ENCODE results near the gene SHCBP1L.
A peak's percentile ranks its signal among the peaks of the same experiment; 100 is the strongest.
"Not testable (repeated sequence)": the region's sequence is repeated elsewhere in the genome, so short reads cannot be mapped to it uniquely, and the experiment has no call there.

SHCBP1L gene

DNA sequence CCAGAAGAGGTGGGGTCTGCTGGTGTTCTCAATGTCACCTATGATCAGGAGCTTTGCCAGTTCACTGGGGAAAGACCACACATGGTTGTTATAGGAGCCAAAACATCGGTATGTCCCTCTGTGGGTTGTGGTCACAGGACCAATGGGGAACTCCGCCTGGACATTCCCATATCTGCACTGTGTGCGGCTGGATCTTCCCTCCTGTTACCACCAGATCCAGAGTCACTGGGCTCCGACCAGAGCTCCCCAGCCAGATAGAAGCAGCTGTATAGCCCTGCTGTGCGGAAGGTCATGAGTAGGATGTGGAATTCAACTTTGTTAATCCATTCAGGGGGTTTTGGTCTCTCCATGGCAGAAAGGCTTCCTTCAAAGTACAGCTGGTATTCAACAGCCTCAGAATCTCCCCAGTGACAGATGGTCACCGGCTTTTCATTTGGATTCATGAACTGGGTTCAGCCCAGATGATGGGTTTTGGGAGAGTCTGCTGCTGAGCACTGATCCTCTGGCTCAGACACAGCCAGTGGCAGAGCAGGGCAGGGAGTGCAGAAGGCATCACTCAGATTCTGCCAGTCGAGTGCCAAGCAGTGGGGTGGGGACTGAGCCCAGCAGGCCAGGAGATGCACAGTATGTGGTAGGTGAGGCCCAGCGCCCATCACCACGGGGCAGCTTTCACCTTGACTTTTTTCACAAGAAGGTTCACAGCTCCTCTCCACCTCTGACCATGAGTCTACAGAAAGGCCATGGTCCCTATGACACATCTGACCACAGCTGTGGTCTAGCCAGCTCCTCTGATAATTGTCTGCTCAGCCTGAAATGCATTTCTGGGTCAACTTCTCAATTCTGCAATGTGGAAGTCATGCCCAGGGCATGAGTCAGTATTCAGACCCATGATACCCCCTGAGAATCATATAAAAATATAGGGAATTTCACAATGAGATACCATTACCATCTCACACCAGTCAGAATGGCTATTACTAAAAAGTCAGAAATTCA, 2.9 kb upstream of the SHCBP1L start:
- FAIRE-seq (no peak), DNase-seq (ENCODE audit: insufficient read length, low spot score) (no peak)
- TF ChIP-seq, protein P1, sequence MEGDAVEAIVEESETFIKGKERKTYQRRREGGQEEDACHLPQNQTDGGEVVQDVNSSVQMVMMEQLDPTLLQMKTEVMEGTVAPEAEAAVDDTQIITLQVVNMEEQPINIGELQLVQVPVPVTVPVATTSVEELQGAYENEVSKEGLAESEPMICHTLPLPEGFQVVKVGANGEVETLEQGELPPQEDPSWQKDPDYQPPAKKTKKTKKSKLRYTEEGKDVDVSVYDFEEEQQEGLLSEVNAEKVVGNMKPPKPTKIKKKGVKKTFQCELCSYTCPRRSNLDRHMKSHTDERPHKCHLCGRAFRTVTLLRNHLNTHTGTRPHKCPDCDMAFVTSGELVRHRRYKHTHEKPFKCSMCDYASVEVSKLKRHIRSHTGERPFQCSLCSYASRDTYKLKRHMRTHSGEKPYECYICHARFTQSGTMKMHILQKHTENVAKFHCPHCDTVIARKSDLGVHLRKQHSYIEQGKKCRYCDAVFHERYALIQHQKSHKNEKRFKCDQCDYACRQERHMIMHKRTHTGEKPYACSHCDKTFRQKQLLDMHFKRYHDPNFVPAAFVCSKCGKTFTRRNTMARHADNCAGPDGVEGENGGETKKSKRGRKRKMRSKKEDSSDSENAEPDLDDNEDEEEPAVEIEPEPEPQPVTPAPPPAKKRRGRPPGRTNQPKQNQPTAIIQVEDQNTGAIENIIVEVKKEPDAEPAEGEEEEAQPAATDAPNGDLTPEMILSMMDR (IDR thresholded peaks at IDR 0.05; ENCODE audit: insufficient read depth, missing control alignments) = no peak

DNA sequence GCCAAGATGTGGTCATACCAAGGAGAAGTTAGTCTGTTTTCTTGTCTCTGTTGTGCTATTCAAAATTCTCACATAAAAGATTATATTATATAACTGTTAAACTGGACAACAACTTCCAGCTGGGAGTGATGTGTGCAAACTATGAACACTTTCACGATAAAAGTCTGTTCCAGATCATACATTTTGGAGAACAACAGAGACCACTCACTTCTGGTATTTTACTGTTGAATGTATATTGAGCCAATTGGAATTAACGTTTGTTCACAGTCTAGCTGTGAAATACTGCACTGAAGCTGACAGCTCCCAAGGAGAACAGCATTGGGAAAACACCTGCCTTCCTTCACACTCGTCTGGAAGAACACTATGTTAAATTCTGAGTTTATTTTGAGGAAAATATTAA, 860 bp upstream of the SHCBP1L start:
- TF ChIP-seq, protein P1 (IDR thresholded peaks at IDR 0.05; ENCODE audit: insufficient read depth, missing control alignments) = no peak
- FAIRE-seq = no peak
- DNase-seq (ENCODE audit: insufficient read length, low spot score) = no peak

DNA sequence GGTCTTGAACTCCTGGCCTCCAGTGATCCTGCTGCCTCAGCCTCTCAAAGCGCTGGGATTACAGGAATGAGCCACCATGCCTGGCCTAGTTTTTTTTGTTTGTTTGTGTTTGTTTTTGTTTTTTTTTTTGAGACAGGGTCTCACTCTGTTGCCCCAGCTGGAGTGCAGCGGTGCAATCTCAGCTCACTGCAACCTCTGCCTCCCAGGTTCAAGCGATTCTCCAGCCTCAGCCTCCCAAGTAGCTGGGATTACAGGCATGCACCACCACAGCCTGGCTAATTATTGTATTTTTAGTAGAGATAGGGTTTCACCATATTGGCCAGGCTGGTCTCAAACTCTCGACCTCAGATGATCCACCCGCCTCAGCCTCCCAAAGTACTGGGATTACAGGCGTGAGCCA, 9.6 kb downstream of the SHCBP1L start:
- not testable (repeated sequence) for FAIRE-seq; DNase-seq (ENCODE audit: insufficient read length, low spot score)

DNA sequence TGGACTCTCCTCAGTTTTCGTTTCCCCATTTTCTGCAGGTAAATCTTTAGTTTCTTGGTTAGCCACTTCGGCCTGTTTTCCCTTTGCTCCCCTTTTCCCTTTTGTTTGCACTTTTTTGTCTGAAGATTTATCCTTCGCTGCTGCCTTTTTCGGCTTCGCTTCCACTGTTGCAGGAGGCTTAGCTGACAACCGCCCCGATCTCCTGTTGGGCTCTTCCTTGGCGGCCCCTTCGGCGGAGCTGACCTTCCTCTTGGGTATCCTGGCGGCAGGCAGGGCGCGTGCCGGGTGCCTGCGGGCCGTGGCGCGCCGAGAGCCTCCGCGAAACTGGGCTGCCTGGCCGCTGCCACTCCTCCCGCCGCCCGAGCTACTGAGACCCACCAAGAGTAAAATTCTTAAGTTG, 10.8 kb downstream of the SHCBP1L start:
- FAIRE-seq; DNase-seq (ENCODE audit: insufficient read length, low spot score): not testable (repeated sequence)

DNA sequence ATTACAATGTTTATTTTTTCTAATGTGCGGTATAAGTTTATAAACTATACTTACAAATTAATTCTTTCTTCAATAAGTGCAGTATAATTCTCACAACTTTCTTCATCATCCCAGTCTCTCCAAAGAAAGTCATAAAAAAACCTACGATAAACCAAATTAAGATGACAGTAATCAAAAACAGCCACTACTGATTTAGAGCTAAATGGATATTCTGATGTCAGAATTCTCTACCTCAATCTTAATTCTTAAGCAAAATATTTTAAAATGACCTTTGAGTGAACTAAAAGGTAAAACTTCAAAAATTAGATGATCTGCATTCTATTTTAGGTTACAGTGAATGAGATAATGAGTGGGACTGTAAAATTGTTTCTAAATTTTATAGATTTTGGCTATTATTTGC, 13.6 kb downstream of the SHCBP1L start:
- FAIRE-seq = no peak
- no peak for DNase-seq (ENCODE audit: insufficient read length, low spot score)
- TF ChIP-seq, protein P1 (IDR thresholded peaks at IDR 0.05; ENCODE audit: insufficient read depth, missing control alignments) = no peak

DNA sequence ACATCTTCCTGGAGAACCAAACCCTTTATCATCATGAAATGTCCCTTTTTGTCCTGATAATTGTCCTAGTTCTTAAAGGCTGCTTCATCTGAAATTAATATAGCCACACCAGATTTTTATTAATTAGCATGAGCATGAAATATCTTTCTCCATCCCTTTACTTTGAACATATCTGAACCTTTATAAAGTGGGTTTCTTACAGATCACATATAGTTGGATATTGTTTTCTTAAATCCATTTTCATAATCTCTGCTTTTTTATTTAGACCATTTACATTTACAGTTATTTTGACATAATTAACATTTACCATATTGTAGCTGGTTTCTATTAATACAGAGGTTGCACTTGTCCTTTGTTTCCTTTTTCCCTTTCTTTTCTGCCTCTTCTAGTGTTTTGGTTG, 17.2 kb downstream of the SHCBP1L start:
- FAIRE-seq (no peak), DNase-seq (ENCODE audit: insufficient read length, low spot score) (no peak)
- TF ChIP-seq, protein P1 (IDR thresholded peaks at IDR 0.05; ENCODE audit: insufficient read depth, missing control alignments) = no peak

DNA sequence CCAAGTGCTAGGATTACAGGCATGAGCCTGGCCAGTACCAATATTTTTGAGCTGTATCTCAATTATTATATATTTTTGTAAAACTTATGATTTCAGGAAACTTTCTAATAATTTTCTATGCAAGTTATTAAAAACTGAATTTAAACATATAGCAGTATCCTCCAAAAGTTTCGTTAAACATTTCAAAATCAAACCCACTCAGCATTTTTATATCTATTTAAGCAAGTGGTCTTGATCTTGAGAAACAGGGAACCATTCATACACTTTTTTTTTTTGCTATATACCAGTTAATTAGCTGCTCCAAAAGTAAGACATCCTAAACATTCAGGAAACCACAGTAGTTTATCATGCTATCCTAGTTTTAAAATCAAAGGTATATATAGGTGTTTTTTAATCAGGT, 22.0 kb downstream of the SHCBP1L start:
- no peak for FAIRE-seq
- no peak for DNase-seq (ENCODE audit: insufficient read length, low spot score)
- TF ChIP-seq, protein P1 (IDR thresholded peaks at IDR 0.05; ENCODE audit: insufficient read depth, missing control alignments) = no peak

DNA sequence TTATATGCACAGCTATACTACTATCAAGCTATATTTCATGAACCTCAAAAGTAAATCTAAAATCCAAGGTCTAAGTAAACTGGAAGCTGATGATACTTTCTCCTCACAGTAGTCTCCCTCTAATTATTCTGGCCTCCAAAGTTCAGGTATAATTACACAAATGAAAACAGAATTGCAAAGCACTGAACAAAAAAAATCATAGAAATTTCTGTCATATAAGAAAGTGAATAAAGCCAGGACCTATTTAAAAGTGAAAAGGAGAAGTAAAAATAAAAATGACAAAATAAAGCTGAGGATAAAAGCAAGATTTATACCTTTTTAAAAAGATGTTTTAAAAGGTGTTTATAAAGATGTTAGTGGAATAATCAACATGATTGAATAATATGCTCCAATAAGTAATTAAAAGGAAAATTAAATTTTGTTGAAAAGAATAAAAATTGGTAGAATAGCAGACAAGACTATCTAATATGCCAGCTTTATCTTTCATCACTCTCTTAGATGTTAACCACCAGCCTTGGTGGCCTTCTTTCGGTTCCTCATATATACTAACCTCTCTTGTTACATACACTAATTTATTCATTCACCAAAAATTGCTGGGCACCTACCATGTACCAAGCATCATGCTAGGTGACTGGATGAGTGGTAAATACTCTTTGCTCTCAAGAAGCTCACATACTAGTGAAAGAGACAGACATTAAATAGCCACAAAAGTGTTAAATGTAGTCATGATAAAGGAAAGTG, 25.1 kb downstream of the SHCBP1L start:
- TF ChIP-seq, protein P1 (IDR thresholded peaks at IDR 0.05; ENCODE audit: insufficient read depth, missing control alignments) = no peak
- DNase-seq (ENCODE audit: insufficient read length, low spot score) (no peak), FAIRE-seq (peak; percentile 46)
